ENCODE data around the gene ADK.

DNA sequence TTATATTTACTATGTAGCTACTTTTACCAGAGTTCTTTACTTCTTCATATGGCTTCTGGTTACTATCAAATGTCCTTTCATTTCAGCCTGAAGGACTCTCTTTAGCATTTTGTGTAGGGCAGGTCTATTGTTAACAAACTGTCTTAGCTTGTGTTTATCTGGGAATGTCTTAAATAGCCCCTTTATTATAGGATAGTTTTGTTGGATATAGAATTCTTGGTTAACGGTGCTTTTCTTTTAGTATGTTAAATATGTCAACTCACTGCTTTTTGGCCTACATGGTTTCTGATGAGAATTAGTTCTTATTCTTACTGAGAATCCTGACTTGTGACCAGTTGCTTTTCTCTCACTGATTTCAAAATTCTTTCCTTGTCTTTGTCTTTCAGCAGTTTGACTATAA, 169.0 kb downstream of the ADK start:
- TF ChIP-seq, protein P1, sequence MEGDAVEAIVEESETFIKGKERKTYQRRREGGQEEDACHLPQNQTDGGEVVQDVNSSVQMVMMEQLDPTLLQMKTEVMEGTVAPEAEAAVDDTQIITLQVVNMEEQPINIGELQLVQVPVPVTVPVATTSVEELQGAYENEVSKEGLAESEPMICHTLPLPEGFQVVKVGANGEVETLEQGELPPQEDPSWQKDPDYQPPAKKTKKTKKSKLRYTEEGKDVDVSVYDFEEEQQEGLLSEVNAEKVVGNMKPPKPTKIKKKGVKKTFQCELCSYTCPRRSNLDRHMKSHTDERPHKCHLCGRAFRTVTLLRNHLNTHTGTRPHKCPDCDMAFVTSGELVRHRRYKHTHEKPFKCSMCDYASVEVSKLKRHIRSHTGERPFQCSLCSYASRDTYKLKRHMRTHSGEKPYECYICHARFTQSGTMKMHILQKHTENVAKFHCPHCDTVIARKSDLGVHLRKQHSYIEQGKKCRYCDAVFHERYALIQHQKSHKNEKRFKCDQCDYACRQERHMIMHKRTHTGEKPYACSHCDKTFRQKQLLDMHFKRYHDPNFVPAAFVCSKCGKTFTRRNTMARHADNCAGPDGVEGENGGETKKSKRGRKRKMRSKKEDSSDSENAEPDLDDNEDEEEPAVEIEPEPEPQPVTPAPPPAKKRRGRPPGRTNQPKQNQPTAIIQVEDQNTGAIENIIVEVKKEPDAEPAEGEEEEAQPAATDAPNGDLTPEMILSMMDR (conservative IDR thresholded peaks at IDR 0.05 in 1 of 2, IDR thresholded peaks at IDR 0.05 in 1 of 2; ENCODE audit: low read depth in 1 of 2, low read length in 2 of 2), result no peak
- TF ChIP-seq EZH2 (IDR thresholded peaks at IDR 0.05; ENCODE audit: low read length, missing control alignments), result no peak

Measured in fibroblast of lung (primary cell).